Stromal cell of bone marrow (primary cell): ENCODE results near the gene CEP104.

Experiments
- DNase-seq: peaks from one replicate; pipeline ENCODE4 v3.0.0-alpha.2; 2012; ENCODE audit warnings: low read depth

The CEP104 gene

GRCh38 chr1:3762873-3763228, 94.2 kb downstream of the CEP104 start:
- DNase-seq = no peak

GRCh38 chr1:3762151-3762872, 94.7 kb downstream of the CEP104 start:
- no peak for DNase-seq
